MM.1S (cell line): ENCODE results near the gene ZNF516.

Experiments
- DNase-seq: peaks from one replicate; pipeline ENCODE4 v3.0.0-alpha.2; 2015
- H2AFZ ChIP-seq: fragments of 300-600 bp; sonication (generic); 2 replicates; pipeline ENCODE4 v1.6.0; 2016; ENCODE audit warnings: antibody characterized with exemption, low read length
- H3F3A ChIP-seq: fragments of 300-600 bp; sonication (generic); 2 replicates; pipeline ENCODE4 v1.6.1; 2016; ENCODE audit warnings: mild to moderate bottlenecking, antibody characterized with exemption, low read length, moderate library complexity, mixed read lengths; ENCODE audit not compliant: insufficient read depth
- H3K27ac ChIP-seq: fragments of 300-600 bp; sonication (generic); 2 replicates; pipeline ENCODE4 v1.5.1; 2016; ENCODE audit warnings: mild to moderate bottlenecking, low read length
- H3K27me3 ChIP-seq: fragments of 300-600 bp; sonication (generic); replicated peaks from 2 replicates; pipeline ENCODE4 v1.6.0; 2016; ENCODE audit warnings: low read length; ENCODE audit not compliant: insufficient read depth
- H3K36me3 ChIP-seq: fragments of 300-600 bp; sonication (generic); replicated peaks from 2 replicates; pipeline ENCODE4 v1.6.1; 2016; ENCODE audit warnings: mild to moderate bottlenecking, low read length, mixed read lengths; ENCODE audit not compliant: insufficient read depth
- H3K4me1 ChIP-seq: fragments of 300-600 bp; sonication (generic); 2 replicates; pipeline ENCODE4 v1.6.1; 2016; ENCODE audit warnings: low read length, mixed read lengths
- H3K4me2 ChIP-seq: fragments of 300-600 bp; sonication (generic); 2 replicates; pipeline ENCODE4 v1.6.0; 2016; ENCODE audit warnings: low read depth, low read length
- H3K4me3 ChIP-seq: fragments of 300-600 bp; sonication (generic); 2 replicates; pipeline ENCODE4 v1.5.1; 2016; ENCODE audit warnings: low read length, mixed read lengths
- H3K79me2 ChIP-seq: fragments of 300-600 bp; sonication (generic); 2 replicates; pipeline ENCODE4 v1.6.1; 2016; ENCODE audit warnings: mixed run types, low read length, mixed read lengths
- H3K9ac ChIP-seq: fragments of 300-600 bp; sonication (generic); 2 replicates; pipeline ENCODE4 v1.6.1; 2016; ENCODE audit warnings: low read length, mixed read lengths
- H3K9me2 ChIP-seq: fragments of 300-600 bp; sonication (generic); replicated peaks from 2 replicates; pipeline ENCODE4 v1.6.1; 2016; ENCODE audit warnings: mild to moderate bottlenecking, low read length, mixed read lengths; ENCODE audit not compliant: insufficient read depth
- H3K9me3 ChIP-seq: fragments of 300-600 bp; sonication (generic); replicated peaks from 2 replicates; pipeline ENCODE4 v1.6.1; 2016; ENCODE audit warnings: mild to moderate bottlenecking, low read length, mixed read lengths; ENCODE audit not compliant: insufficient read depth
- H4K20me1 ChIP-seq: fragments of 300-600 bp; sonication (generic); 2 replicates; pipeline ENCODE4 v1.6.1; 2016; ENCODE audit warnings: mild to moderate bottlenecking, low read length, moderate library complexity, mixed read lengths; ENCODE audit not compliant: insufficient read depth
- CTCF ChIP-seq: fragments of 300-600 bp; sonication (generic); IDR thresholded peaks from 2 replicates; pipeline ENCODE4 v1.5.1; 2016; ENCODE audit warnings: antibody characterized with exemption, low read length, mixed read lengths
- EZH2 ChIP-seq: fragments of 300-600 bp; sonication (generic); optimal IDR thresholded peaks from 2 replicates; pipeline ENCODE3; 2017; ENCODE audit warnings: low read depth, mild to moderate bottlenecking, antibody characterized with exemption, low read length, mixed read lengths
- EZH2phosphoT487 ChIP-seq: fragments of 300-600 bp; sonication (generic); IDR thresholded peaks from 2 replicates; pipeline ENCODE4 v1.6.1; 2018; ENCODE audit warnings: antibody characterized with exemption, low read length

Gene ZNF516

GRCh38 chr18:76349067-76349715 is 145.9 kb downstream of the ZNF516 start:
- peak; percentile 78 for DNase-seq
- no peak overlapping the region for H3K27ac ChIP-seq
- no peaks in the 10 kb centered on the region for H3K36me3 ChIP-seq
- no peaks in the 10 kb centered on the region for H3K9me2 ChIP-seq
- peak overlapping the region; percentile 70 for H3K4me2 ChIP-seq
- no peaks in the 10 kb centered on the region for H3K9me3 ChIP-seq
- H3K4me3 ChIP-seq: peak overlapping the region; percentile 46; the same call in 1 of the 2 replicates
- H4K20me1 ChIP-seq: no peaks in the 10 kb centered on the region
- H3K4me1 ChIP-seq: no peaks in the 10 kb centered on the region
- H3F3A ChIP-seq: no peaks in the 10 kb centered on the region
- H3K79me2 ChIP-seq: no peaks in the 10 kb centered on the region
- no peaks in the 10 kb centered on the region for H3K27me3 ChIP-seq
- H2AFZ ChIP-seq: peak overlapping the region; percentile 64
- no peak overlapping the region; the same call in 1 of the 2 replicates for H3K9ac ChIP-seq
- TF ChIP-seq EZH2phosphoT487: no peak
- peak; percentile 83 for TF ChIP-seq CTCF

DNA sequence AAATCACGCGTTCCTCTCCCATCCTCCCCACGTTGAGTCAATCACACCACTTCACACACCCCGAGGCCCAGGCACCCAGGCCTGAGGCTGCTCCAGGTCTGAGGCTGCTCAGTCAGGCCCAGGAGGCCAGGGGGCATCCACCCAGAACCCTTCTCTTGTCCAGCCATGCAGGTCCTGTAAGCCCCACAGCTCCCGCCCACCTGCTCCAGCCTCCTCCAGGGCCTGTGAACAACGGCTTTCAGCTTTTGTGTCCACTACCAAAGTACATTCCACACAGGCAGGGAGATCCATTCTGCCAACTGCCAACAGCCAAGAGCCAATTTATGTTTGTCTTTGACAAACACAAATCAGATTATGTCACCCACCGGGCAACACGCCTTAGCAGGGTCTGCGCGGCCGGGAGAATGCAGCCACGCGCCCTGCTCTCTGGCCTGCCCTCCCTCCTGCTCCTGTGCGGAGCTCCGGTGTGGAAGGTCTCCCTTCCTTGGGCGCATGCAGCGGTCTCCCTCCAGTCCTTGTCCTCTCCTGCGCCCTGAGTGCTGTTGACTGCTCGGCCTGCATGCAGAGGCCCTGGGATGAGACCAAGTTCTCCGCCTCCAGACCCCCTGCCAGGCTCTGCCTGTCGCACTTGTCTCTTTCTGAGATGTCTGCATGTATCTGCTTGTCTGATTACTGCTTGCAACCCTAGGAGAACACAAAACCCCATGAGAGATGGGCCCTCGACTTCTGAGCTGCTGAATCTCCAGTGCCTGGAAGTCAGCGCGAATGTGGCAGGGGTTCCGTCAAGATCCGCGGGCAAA is 146.6 kb downstream of the ZNF516 start:
- no peak overlapping the region for H3K27ac ChIP-seq
- H3F3A ChIP-seq: no peaks in the 10 kb centered on the region
- H3K9ac ChIP-seq: no peak overlapping the region
- H3K79me2 ChIP-seq: no peaks in the 10 kb centered on the region
- peak overlapping the region; percentile 64 for H2AFZ ChIP-seq
- no peak overlapping the region for H3K4me3 ChIP-seq
- H3K4me1 ChIP-seq: no peaks in the 10 kb centered on the region
- H3K9me3 ChIP-seq: no peaks in the 10 kb centered on the region
- TF ChIP-seq CTCF (no peak), EZH2phosphoT487 (no peak), EZH2 (no peak)
- no peaks in the 10 kb centered on the region for H4K20me1 ChIP-seq
- no peaks in the 10 kb centered on the region for H3K27me3 ChIP-seq
- no peaks in the 10 kb centered on the region for H3K36me3 ChIP-seq
- H3K9me2 ChIP-seq: no peaks in the 10 kb centered on the region
- no peak for DNase-seq
- H3K4me2 ChIP-seq: peak overlapping the region; percentile 70; the same call in 1 of the 2 replicates

DNA sequence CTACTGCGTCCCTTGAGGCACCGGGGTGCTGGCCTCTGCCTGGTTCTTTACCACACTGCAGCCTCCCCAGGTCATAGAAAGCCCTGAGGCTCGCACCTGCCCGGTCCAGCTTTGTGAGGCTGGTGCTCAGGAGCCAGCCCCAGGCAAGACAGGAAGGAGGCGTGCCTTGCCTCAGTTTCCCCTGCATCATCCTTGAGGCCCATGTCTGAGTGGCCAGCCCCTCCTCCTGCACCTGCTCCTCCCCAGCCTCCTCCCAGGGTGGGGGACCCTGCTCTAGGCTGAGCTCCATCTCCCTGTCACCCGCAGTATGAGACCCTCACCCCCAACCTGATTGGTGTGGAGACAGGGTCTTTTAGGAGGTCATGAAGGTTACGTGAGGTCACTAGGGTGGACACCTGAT is 147.7 kb downstream of the ZNF516 start:
- no peaks in the 10 kb centered on the region for H3K9me2 ChIP-seq
- H3K9ac ChIP-seq: no peak overlapping the region
- H3K27me3 ChIP-seq: no peaks in the 10 kb centered on the region
- no peaks in the 10 kb centered on the region for H3K4me1 ChIP-seq
- H3K4me2 ChIP-seq: no peak overlapping the region
- H2AFZ ChIP-seq: no peak overlapping the region
- TF ChIP-seq CTCF: no peak
- no peak for TF ChIP-seq EZH2
- no peak overlapping the region for H3K27ac ChIP-seq
- H3K79me2 ChIP-seq: no peaks in the 10 kb centered on the region
- no peak overlapping the region for H3K4me3 ChIP-seq
- H3K36me3 ChIP-seq: no peaks in the 10 kb centered on the region
- no peaks in the 10 kb centered on the region for H3F3A ChIP-seq
- no peaks in the 10 kb centered on the region for H4K20me1 ChIP-seq
- H3K9me3 ChIP-seq: no peaks in the 10 kb centered on the region
- no peak for DNase-seq
